CD4-positive, CD25-positive, alpha-beta regulatory T cell (primary cell): ENCODE data around the gene RTL5. TPM values are rescaled to one million over a fixed set of nuclear protein-coding genes. Genes with fewer than 3 reads are reported as not detected.

Experiments used
- ATAC-seq, 2 donors: fragments of 150-1000 bp; cut with Tn5 transposase; one replicate each; pipeline ENCODE4 v1.10.0; 2021; ENCODE audit warnings: low read depth in 2 of 2, moderate number of reproducible peaks in 2 of 2, moderate library complexity in 1 of 2
- DNase-seq, 3 donors: peaks; one replicate each; pipeline versions ENCODE4 v3.0.0 to v3.0.0-alpha.2; 2012 to 2022; ENCODE audit warnings: mixed read lengths in 1 of 3
- H3K27ac ChIP-seq: one replicate; pipeline ENCODE4 v1.7.0; 2013; ENCODE audit warnings: mild to moderate bottlenecking, low read length; ENCODE audit not compliant: insufficient read depth, poor library complexity, severe bottlenecking
- H3K27me3 ChIP-seq: one replicate; pipeline ENCODE4 v1.7.0; 2013; ENCODE audit warnings: low read length; ENCODE audit not compliant: control insufficient read depth, insufficient read depth
- H3K36me3 ChIP-seq: one replicate; pipeline ENCODE4 v1.7.0; 2013; ENCODE audit warnings: mild to moderate bottlenecking, low read length, moderate library complexity; ENCODE audit not compliant: control insufficient read depth, insufficient read depth
- H3K4me1 ChIP-seq: 2 replicates; pipeline ENCODE4 v1.7.0; 2013; ENCODE audit warnings: mild to moderate bottlenecking, low read length; ENCODE audit not compliant: insufficient read depth, control insufficient read depth, poor library complexity, severe bottlenecking
- H3K4me3 ChIP-seq: one replicate; pipeline ENCODE4 v1.7.0; 2013; ENCODE audit warnings: low read depth, mild to moderate bottlenecking, low read length, moderate library complexity
- H3K9me3 ChIP-seq, 2 experiments: 1 replicate in 1 of 2; 2 replicates in 1 of 2; pipeline ENCODE4 v1.7.0; 2013; ENCODE audit warnings: low read length in 2 of 2, mild to moderate bottlenecking in 1 of 2, moderate library complexity in 1 of 2; ENCODE audit not compliant: control insufficient read depth in 2 of 2
- H3K27ac Mint-ChIP-seq, 3 donors: one replicate each; pipeline ENCODE4 v1.8.0; 2020 to 2022; ENCODE audit warnings: mild to moderate bottlenecking in 3 of 3, mixed read lengths in 3 of 3, moderate library complexity in 2 of 3
- H3K27me3 Mint-ChIP-seq: one replicate; pipeline ENCODE4 v1.8.0; 2022; ENCODE audit warnings: mild to moderate bottlenecking, mixed read lengths
- H3K36me3 Mint-ChIP-seq: one replicate; pipeline ENCODE4 v1.8.0; 2020; ENCODE audit warnings: mixed read lengths
- H3K4me1 Mint-ChIP-seq, 4 donors: one replicate each; pipeline ENCODE4 v1.8.0; 2020 to 2022; ENCODE audit warnings: mixed read lengths in 4 of 4, mild to moderate bottlenecking in 1 of 4
- H3K4me3 Mint-ChIP-seq, 4 donors: one replicate each; pipeline ENCODE4 v1.8.0; 2020 to 2022; ENCODE audit warnings: mild to moderate bottlenecking in 4 of 4, mixed read lengths in 4 of 4, moderate library complexity in 3 of 4
- H3K9me3 Mint-ChIP-seq, 7 donors: one replicate each; pipeline ENCODE4 v1.8.0; 2020 to 2022; ENCODE audit warnings: mixed read lengths in 7 of 7, mild to moderate bottlenecking in 3 of 7, moderate library complexity in 2 of 7
- polyA plus RNA-seq, 4 donors: library from polyadenylated mRNA; unstranded; fragments of 300-500 nt; fragmentation: Illumina TruSeq; gene quantifications; one replicate each; pipeline ENCODE4 v1.2.3, GENCODE V29; 2021
- total RNA-seq: library from RNA; stranded (reverse); gene quantifications from one replicate; pipeline ENCODE4 v1.2.3, GENCODE V29; 2022

Gene RTL5
- total and polyA plus RNA-seq, 5 donors from 2014 or later = 0.05 to 1.1 (median 0.09) TPM; not detected in 2

GRCh38 chrX:72114306-72114705, 17.4 kb downstream of the RTL5 start:
- H3K4me1 ChIP-seq = no peaks in the 10 kb centered on the region
- no peaks in the 10 kb centered on the region for H3K36me3 Mint-ChIP-seq
- H3K27ac ChIP-seq = no peak overlapping the region
- H3K27me3 ChIP-seq = no peaks in the 10 kb centered on the region
- peaks cover 10% of the 10 kb centered on the region for H3K27me3 Mint-ChIP-seq
- H3K9me3 ChIP-seq = no peaks in the 10 kb centered on the region
- DNase-seq (no peak), ATAC-seq (no peak)
- peaks cover 0 to 3% (median 0%) of the 10 kb centered on the region in 4 donors for H3K4me1 Mint-ChIP-seq
- no peak overlapping the region for H3K4me3 Mint-ChIP-seq
- H3K9me3 Mint-ChIP-seq = peaks cover 0 to 4% (median 0%) of the 10 kb centered on the region in 7 donors
- H3K36me3 ChIP-seq = no peaks in the 10 kb centered on the region
- H3K4me3 ChIP-seq = no peak overlapping the region
- no peak overlapping the region for H3K27ac Mint-ChIP-seq

DNA sequence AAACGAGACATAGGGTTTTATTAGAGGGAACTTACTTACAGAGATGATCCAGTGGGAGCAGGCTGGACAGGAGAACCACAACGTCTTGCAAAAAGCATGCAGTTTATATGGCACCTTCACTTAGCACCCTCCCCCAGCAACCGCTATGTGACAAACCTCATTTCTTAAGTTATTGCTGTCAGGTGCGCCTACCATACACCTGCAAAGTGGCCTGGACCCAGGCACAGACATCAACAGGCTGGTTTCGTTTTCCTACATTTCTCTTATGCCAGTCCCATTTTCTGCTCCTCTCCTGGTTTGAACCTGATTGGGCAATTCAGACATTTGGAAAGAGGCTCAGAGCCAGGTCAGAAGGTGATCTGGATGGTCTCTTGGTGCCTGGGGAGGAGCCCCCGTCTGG, 18.3 kb downstream of the RTL5 start:
- H3K4me1 Mint-ChIP-seq = peaks cover 0 to 3% (median 0%) of the 10 kb centered on the region in 4 donors
- no peak overlapping the region for H3K4me3 Mint-ChIP-seq
- Histone ChIP-seq H3K9me3 (no peaks in the 10 kb centered on the region), H3K36me3 (no peaks in the 10 kb centered on the region), H3K27me3 (no peaks in the 10 kb centered on the region), H3K27ac (no peak overlapping the region), H3K4me3 (no peak overlapping the region), H3K4me1 (no peaks in the 10 kb centered on the region)
- H3K36me3 Mint-ChIP-seq = no peaks in the 10 kb centered on the region
- DNase-seq (no peak), ATAC-seq (no peak)
- peaks cover 10% of the 10 kb centered on the region for H3K27me3 Mint-ChIP-seq
- H3K9me3 Mint-ChIP-seq = peaks cover 0 to 4% (median 0%) of the 10 kb centered on the region in 7 donors
- H3K27ac Mint-ChIP-seq = no peak overlapping the region

- no peak overlapping the region for H3K4me3 ChIP-seq
- no peaks in the 10 kb centered on the region for H3K9me3 Mint-ChIP-seq
- no peaks in the 10 kb centered on the region for H3K36me3 Mint-ChIP-seq
- DNase-seq = no peak
- H3K27me3 ChIP-seq = no peaks in the 10 kb centered on the region
- no peaks in the 10 kb centered on the region for H3K9me3 ChIP-seq
- H3K4me1 Mint-ChIP-seq = peaks cover 0 to 3% (median 0%) of the 10 kb centered on the region in 4 donors
- no peak overlapping the region for H3K27ac Mint-ChIP-seq
- no peaks in the 10 kb centered on the region for H3K4me1 ChIP-seq
- no peak for ATAC-seq
- no peak overlapping the region for H3K27ac ChIP-seq
- H3K36me3 ChIP-seq = no peaks in the 10 kb centered on the region
- peaks cover 10% of the 10 kb centered on the region for H3K27me3 Mint-ChIP-seq
- H3K4me3 Mint-ChIP-seq = no peak overlapping the region
These were observed 20.6 kb downstream of the RTL5 start for GRCh38 chrX:72110876-72111708.

GRCh38 chrX:72110051-72110875, 21.5 kb downstream of the RTL5 start:
- H3K4me1 Mint-ChIP-seq = peaks cover 0 to 9% (median 5%) of the 10 kb centered on the region in 4 donors
- H3K36me3 Mint-ChIP-seq = no peaks in the 10 kb centered on the region
- DNase-seq = no peak
- H3K4me3 ChIP-seq = no peak overlapping the region
- peaks cover 9% of the 10 kb centered on the region for H3K27me3 Mint-ChIP-seq
- no peak overlapping the region for H3K4me3 Mint-ChIP-seq
- no peaks in the 10 kb centered on the region for H3K27me3 ChIP-seq
- no peak overlapping the region for H3K27ac Mint-ChIP-seq
- H3K9me3 Mint-ChIP-seq = no peaks in the 10 kb centered on the region
- H3K36me3 ChIP-seq = no peaks in the 10 kb centered on the region
- no peak overlapping the region for H3K27ac ChIP-seq
- no peaks in the 10 kb centered on the region for H3K9me3 ChIP-seq
- ATAC-seq = no peak
- H3K4me1 ChIP-seq = peaks cover under 1% of the 10 kb centered on the region

GRCh38 chrX:72108666-72109065, 23.0 kb downstream of the RTL5 start:
- DNase-seq (no peak), ATAC-seq (no peak)
- Histone ChIP-seq H3K4me3 (no peak overlapping the region), H3K27ac (no peak overlapping the region), H3K36me3 (no peaks in the 10 kb centered on the region), H3K27me3 (no peaks in the 10 kb centered on the region), H3K4me1 (peaks cover 5% of the 10 kb centered on the region), H3K9me3 (no peaks in the 10 kb centered on the region)
- H3K9me3 Mint-ChIP-seq = no peaks in the 10 kb centered on the region
- peaks cover 3 to 19% (median 13%) of the 10 kb centered on the region in 4 donors for H3K4me1 Mint-ChIP-seq
- peaks cover 9% of the 10 kb centered on the region for H3K27me3 Mint-ChIP-seq
- peak overlapping the region in 1 of 3 donors; percentile 5 for H3K27ac Mint-ChIP-seq
- no peaks in the 10 kb centered on the region for H3K36me3 Mint-ChIP-seq
- H3K4me3 Mint-ChIP-seq = no peak overlapping the region

DNA sequence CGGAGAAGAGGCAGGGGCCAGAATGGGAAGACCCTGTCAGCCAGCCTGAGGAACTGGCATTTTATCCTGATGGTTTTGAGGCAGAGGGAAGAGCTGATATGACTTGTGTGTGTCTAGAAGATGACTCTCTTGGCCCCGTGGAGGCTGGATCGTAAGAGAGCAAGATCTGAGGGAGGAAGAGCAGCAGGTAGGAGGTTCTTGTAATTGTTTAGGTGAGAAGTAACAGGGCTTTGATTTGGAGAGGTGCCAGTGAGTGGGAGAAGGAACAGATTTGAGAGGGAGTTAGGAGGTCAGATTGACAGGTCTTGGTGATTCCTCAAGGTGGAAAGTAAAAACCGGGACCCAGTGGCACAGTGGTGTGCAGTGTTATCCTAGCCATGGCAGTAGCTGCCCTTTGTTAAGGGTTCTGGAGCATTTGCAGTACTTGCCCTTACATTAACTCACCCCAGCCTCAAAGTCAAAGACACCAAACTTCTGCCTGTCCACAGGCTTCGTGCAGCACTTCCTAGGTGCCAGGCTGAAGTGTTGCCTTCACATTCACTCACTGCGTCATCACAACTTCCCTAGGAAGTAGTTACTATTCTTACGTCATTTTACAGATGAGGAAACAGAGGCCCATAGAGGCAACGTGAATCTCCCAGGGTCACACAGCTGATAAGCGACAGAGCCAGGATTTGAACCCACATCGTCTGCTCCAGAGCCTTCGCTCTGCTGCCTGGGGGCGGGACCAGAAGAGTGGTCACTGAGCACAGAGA, 23.7 kb downstream of the RTL5 start:
- Mint-ChIP-seq H3K9me3 (no peaks in the 10 kb centered on the region), H3K27ac (peak overlapping the region in 1 of 3 donors; percentile 38), H3K27me3 (peaks cover 9% of the 10 kb centered on the region), H3K4me3 (no peak overlapping the region), H3K4me1 (peaks cover 3 to 19% (median 13%) of the 10 kb centered on the region in 4 donors), H3K36me3 (no peaks in the 10 kb centered on the region)
- Histone ChIP-seq H3K27me3 (no peaks in the 10 kb centered on the region), H3K9me3 (no peaks in the 10 kb centered on the region), H3K27ac (no peak overlapping the region), H3K4me3 (no peak overlapping the region), H3K36me3 (no peaks in the 10 kb centered on the region), H3K4me1 (peaks cover 5% of the 10 kb centered on the region)
- DNase-seq (no peak), ATAC-seq (no peak)

GRCh38 chrX:72107320-72107719, 24.4 kb downstream of the RTL5 start:
- ATAC-seq (peak in 1 of 2 donors; percentile 26), DNase-seq (no peak)
- no peak overlapping the region for H3K4me3 Mint-ChIP-seq
- no peak overlapping the region for H3K27ac Mint-ChIP-seq
- Histone ChIP-seq H3K27me3 (no peaks in the 10 kb centered on the region), H3K4me3 (no peak overlapping the region), H3K27ac (no peak overlapping the region), H3K9me3 (no peaks in the 10 kb centered on the region), H3K36me3 (no peaks in the 10 kb centered on the region), H3K4me1 (peaks cover 8% of the 10 kb centered on the region)
- H3K9me3 Mint-ChIP-seq = no peaks in the 10 kb centered on the region
- H3K36me3 Mint-ChIP-seq = no peaks in the 10 kb centered on the region
- peaks cover 3 to 20% (median 15%) of the 10 kb centered on the region in 4 donors for H3K4me1 Mint-ChIP-seq
- H3K27me3 Mint-ChIP-seq = peaks cover 9% of the 10 kb centered on the region
